ENCODE measurements around the gene ZNF212.
"Not testable (repeated sequence)": the region's sequence is repeated elsewhere in the genome, so short reads cannot be mapped to it uniquely, and the experiment has no call there.

ZNF212 gene

DNA sequence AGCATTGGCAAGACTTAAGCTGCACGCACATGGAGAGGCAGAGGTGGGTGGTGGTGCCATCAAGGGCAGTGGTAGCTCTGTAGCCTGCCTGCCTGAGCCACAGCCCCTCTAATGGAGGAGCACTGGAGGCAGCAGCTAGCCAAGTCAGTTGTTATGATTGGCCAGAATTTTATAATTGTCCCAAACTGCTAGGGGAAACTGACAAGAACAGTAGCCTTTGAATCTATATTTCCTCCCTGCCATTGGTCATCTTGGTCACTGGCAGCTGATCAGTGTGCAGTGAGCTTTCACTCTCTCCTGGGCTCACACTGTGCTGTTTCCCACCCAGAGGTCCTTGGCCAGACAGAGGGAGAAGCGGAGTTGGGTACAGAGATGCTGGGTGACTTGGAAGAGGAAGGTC is 12.9 kb downstream of the ZNF212 start:
- DNase-seq (ENCODE audit: low read depth, low spot score) = no peak

DNA sequence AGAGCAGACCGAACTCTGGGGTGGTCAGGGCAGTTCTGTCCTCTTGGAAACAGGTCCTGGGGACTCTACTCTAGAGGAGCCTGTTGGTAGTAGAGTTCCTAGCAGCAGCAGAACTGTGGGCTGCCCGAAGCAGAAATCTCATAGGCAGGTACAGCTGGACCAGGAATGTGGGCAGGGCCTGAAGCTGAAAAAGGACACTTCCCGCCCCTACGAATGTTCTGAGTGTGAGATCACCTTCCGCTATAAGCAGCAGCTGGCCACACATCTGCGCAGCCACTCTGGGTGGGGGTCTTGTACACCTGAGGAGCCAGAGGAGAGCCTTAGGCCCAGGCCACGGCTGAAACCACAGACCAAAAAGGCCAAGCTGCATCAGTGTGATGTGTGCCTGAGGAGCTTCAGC is 14.2 kb downstream of the ZNF212 start:
- DNase-seq (ENCODE audit: low read depth, low spot score) = no peak

DNA sequence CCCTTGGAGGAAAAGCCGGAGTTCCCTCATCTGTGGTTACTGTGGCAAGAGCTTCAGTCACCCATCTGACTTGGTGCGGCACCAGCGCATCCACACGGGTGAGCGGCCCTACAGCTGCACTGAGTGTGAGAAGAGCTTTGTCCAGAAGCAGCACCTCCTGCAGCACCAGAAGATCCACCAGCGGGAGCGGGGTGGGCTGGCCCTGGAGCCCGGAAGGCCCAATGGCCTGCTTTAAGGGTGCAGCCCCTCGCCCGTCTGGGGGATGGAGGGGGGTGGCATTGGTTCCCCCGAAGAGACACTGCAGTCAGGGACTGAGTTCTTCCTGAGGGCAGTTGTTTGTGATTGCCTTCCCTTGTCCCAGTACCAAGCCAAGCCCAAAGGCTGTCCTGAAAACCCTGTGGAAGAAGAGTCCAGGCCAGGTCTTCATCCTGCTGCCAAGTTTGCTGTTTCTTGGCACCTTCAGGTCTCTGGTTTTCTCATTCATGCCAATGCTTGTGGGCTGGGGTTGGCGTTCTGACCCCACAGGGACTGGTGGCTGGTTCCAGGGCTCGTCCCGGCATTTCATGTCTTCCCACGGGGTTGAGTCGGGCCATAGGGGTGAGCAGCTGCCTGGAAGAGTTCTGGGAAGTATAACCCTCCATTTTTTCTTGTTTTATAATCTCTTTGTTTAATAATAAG is 14.9 kb downstream of the ZNF212 start:
- DNase-seq (ENCODE audit: low read depth, low spot score) = peak; percentile 28

DNA sequence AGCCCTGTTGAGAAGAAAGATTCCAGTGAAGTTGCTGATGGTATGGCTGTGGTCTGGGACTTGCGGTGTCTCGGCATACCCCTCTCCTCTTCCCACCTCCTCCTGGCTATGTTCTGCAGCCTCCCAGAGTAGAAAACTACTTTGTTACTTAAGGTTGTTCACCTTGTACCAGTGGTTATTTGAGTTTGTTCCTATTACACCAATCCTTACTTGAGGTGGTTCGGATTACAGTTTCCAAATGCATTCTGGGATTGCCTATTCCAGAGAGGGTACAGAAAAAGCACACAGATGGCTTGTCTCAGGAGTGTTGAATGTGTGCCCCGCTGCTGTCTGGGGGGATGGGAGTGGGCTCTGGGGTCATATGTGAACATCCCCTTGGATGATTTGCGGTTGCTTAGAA is 15.7 kb downstream of the ZNF212 start:
- DNase-seq (ENCODE audit: low read depth, low spot score) = no peak

DNA sequence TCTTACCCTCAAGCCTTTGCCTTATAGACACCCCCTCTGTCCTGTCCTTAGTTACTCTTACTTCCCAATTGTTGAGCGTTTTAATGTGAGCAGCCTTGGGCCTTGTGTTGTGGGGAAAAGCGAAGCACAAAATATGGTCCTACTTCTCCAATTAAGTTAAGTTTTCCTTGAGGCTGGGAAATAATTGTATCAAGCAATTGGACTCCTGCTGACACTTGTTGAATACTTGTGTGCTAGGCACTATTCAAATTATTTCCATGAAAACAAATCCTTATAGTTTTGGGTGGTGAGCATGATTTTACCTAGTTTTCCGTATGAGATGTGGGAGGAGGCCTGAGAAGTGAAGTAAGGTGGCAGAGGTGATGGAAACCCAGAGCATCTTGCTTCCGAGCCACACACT is 17.1 kb downstream of the ZNF212 start:
- DNase-seq (ENCODE audit: low read depth, low spot score) = no peak

DNA sequence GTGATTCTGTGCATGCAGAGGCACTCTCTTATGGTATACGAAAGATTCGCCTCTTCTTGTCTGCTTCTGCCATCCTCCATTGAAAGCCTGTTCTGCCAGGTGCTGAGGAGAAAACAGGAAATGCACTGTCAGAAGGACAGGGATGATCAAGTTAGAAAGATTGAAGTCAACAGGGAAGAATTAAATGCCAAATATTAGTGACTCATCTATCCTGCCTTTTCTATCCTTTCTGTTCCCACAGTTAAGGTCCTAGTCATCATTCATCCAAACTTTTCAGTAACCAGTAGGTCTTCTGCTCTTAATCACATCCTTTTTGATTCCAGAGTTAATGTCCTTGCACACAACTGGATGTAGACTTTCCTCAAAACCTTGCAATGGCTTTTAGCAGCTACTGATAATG is 17.7 kb downstream of the ZNF212 start:
- DNase-seq (ENCODE audit: low read depth, low spot score) = no peak

DNA sequence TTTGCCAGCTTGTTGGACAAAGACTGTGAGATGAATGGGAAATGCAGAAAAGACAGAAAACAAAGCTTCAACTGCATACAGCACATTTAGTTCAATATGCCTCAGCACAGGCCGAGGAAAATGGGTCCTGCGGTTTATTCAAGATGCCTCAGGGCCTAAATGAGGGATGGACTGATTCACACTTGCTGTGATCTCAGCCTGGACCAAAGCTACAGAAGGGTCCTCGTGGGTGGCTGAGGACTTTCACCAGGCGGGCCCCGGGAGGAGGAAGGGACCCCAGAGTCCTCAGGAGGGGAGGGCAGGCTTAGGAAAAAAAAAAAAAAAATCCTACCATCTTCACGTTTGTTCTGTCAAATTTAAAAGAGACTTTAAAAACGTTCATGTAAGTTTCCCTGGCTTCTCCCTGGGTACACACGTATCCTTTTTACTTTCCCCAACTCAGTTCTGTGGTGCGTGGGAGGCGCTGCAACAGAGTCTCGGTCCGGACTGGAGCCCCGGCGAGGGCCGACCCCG is 21.9 kb downstream of the ZNF212 start:
- DNase-seq (ENCODE audit: low read depth, low spot score) = peak; percentile 71

DNA sequence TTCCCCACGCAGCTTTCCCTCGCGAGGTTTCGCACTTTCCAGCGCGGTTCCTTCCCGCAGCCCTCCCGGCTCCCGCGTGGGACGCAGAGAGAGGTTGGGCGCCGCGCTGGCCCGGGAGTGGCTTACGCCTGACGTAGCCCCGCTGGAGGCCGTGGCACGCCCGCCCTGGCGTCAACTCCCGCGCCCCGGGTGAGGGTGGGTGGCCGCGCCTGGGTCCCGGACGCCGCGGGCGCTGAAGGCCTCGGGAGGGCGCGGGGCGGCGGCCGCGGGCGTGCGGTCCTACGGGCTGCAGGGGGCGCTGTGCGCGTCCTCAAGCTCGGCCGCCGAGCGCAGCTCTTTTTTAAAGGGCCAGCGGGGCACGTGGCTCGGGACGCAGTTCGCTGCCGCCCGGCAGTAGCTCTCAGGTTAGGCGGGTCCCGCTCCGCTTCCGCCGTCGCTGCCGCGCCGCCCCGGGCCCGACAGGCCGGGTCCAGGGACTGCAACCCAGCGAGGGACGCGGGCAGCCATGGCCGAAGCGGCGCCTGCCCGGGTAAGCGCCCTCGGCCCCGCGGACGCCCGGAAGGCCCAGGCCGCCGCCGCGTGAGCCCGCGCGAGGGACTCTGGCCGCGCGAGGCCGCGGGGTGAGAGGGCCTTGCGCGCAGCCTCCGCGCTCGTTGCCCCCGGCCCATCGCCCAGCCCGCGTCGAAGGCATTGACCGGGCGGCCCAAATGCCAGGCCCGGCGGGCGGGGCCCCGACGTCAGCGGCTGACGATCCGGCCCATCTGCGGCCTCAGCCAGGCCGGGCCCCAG is 22.6 kb downstream of the ZNF212 start, which contains the start of gene ZNF783:
Gene ZNF783 (plus strand): TSS at position 368 of the 789 bp plus-strand sequence. CDS start 138 bp downstream, at position 506.
- peak; percentile 97 for DNase-seq (ENCODE audit: low read depth, low spot score)

DNA sequence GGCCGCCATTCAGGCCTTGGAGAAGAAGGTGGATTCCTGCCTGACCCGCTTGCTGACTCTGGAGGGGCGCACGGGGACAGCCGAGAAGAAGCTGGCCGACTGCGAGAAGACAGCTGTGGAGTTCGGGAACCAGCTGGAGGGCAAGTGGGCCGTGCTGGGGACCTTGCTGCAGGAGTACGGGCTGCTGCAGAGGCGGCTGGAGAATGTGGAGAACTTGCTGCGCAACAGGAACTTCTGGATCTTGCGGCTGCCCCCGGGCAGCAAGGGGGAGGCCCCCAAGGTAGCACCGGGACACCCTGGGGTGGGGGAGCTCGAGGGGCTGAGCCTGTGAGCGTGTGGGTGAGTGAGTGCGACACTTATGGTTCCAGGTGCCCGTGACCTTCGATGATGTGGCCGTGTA is 27.0 kb downstream of the ZNF212 start:
- DNase-seq (ENCODE audit: low read depth, low spot score) = no peak

DNA sequence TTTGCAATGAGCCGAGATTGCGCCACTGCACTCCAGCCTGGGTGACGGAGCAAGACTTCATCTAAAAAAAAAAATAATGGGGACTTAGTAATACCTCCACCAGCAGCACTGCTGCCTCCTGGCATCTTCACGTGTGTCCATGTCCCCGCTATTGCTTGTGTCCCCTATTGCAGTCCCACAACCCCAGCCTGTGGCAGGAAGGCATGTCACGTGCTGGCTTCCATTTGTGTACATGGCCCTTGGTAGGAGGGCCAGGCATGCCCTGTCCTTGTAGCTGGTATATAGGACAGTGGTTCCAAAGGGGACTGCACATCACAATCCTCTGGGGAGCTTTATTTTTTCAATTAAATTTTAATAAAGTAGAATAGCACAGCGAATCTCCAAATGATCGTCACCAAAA is 28.3 kb downstream of the ZNF212 start:
- DNase-seq (ENCODE audit: low read depth, low spot score) = no peak

DNA sequence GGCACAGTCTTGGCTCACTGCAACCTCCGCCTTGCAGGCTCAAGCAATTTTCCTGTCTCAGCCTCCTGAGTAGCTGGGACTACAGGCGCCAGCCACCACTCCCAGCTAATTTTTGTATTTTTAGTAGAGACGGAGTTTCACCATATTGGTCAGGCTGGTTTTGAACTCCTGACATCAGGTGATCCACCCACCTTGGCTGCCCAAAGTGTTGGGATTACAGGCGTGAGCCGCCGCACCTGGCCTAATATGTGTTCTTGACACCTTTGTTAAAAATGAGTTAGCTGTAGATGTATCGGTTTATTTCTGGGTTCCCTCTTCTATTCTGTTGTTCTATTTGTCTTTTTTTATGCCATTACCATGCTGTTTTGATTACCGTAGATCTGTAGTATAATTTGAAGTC is 35.0 kb downstream of the ZNF212 start:
- not testable (repeated sequence) for DNase-seq (ENCODE audit: low read depth, low spot score)

DNA sequence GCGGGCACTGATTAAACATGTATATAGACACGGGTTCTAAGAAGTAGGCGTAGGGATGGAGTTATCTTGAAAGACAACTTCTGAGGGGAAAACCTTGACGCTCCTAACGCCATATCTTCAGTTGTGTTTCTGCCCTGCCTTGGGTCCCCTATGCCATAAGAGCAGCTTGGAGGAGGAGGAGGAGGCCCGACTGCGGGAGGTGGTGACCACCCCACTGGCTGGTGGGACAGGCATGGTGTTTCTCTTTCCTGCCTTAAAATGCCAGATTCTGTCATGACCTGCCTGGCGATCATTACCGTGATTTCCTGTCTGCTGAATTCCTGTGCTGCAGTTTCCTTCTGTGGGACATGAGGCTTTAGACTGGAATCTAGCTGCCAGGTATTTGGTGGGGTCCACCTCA is 38.4 kb downstream of the ZNF212 start:
- DNase-seq (ENCODE audit: low read depth, low spot score) = no peak

DNA sequence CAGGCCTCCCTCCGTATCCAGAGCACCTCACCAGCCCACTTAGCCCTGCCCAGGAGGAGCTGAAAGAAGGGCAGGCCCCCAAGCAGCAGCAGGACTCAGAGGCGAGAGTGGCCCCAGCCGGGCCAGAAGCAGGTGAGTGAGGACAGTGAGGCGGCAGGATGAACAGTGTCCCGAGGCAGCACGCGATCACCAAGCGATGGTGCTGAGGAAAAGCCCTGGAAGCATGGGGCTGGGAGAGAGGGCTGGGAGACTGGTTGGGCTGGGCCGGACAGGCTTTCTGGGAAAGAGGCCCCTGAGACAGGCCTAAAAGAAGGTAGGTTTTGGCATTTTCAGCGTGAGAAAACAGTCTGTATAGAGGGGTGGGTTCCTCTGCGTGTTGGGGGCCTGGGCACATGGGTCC is 38.9 kb downstream of the ZNF212 start:
- no peak for DNase-seq (ENCODE audit: low read depth, low spot score)

DNA sequence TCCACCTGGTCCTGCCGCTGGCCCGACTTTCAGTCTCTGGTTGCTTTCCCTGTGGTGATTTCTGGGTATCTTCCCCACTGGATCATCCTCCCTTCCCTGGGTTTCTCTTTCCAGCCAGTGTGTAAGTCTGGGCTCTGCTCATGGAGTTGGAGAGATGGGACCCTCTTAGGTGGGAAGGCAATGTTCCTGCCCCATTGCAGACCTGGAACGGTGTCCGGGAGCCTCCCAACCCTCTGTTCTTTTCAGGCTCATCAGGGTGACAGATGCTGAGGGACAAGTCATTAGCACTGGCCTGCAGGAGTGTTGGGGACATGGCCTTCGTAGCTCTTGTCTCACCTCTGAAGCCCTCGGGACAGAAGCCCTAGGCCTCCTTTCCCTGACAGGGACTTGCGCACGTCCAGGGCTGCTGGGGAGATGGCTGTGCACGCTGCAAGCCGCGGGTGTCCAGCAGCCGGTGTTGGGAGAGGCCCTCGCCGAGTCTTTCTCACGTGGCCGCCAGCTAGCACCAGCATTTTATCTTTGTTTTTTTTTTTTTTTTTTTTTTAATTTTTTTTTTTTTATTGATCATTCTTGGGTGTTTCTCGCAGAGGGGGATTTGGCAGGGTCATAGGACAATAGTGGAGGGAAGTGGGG is 39.8 kb downstream of the ZNF212 start:
- DNase-seq (ENCODE audit: low read depth, low spot score) = no peak

DNA sequence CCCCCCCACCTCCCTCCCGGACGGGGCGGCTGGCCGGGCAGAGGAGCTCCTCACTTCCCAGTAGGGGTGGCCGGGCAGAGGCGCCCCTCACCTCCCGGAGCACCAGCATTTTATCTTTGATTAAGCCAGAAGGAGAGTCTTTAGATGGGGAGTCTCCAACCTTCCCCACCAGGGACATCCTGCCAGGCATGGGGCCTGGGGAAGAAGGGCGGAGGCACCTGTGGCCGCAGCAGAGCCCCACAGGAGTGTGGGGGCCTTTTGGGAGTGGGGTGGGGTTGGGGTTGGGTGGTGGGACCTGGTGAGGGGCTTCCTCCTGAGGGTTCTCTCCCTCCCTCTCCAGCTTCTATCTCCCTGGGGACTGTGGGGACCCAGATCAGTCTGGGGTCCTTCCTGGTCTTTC is 40.7 kb downstream of the ZNF212 start:
- DNase-seq (ENCODE audit: low read depth, low spot score) = no peak

DNA sequence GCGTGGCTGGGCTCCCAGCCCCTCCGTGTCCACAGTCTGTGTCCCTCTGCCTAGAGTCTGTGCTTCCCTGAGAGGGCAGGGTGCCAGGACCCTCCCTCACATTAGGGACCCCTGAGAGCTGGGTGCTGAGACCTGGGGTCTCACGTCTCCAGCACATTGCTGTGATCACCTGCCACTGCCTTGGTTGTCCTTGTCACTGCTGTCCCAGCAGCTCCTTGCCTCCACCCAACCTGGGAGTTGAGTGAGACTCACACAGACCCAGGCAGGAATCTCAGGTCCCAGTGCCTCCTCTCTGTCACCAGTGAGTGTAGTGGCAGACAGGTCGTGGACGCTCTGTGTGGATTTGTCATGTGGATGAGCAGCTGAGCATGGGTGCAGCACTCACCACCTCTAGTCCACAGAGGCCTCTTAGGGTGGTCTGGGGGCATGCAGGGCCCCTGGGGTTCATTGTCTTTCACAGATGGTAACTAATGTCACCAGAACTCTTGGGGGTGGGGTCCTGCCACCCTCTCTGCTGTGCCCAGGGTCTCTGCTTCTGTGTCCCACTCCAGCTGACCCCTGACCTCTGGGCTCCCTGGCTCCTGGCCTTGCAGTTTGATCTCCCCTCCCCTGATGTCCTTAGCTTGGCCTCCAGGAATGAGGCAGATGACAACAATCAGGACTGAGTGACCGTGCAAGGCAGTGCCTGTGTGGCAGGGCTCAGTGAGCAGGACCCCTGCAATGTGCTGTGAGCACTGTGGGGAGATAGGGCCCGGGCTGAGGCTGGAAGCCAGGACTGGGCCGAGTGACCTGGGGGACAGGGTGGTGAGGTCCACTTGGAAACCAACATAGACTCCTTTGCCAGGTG is 41.4 kb downstream of the ZNF212 start:
- no peak for DNase-seq (ENCODE audit: low read depth, low spot score)

DNA sequence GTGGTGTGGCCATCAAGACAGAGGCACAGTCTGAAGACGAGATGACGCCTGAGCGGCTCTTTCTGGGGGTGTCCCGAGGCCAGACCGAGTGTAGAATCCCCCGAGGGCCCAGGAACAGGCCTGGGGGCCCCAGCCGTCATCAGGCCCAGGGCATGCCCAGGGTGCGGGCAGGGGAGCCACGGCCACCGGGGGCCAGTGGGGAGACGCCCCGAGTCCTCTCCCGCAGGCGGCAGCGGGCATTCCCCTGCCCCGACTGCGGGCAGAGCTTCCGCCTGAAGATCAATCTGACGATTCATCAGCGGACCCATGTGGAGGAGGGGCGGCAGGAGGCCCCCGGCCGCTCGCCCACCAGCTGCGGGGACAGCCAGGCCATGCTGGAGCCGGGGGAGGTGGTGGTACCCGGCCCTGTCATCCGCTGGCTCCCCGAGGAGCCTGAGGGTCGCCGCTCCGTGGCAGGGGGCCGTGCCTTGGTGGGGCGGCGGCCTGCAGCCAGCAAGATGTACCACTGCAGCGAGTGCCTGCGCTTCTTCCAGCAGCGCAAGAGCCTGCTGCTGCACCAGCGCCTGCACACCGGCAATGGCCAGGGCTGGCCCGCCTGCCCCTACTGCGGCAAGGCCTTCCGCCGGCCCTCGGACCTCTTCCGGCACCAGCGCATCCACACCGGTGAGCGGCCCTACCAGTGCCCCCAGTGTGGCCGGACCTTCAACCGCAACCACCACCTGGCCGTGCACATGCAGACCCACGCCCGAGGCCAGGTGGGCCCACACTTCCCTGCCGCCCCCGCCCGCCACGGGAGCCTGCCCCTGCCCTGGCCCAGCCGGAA is 42.3 kb downstream of the ZNF212 start:
- DNase-seq (ENCODE audit: low read depth, low spot score) = no peak

DNA sequence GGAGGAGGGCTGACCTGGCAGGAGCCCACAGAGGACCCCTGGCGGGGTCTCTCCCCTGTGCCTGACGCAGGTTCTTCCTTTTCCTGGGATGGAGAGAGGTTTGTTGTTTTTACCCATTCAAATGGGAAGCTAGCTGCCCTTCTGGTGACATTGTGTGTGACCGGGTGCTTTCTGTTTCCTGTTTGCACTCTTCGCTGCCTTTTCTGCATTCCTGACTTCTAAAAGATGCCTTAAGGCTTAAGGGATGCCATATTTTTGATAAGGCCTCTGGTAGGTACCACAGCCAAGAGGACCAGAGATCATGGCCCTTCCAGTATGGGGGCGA is 42.8 kb downstream of the ZNF212 start:
- DNase-seq (ENCODE audit: low read depth, low spot score) = no peak

DNA sequence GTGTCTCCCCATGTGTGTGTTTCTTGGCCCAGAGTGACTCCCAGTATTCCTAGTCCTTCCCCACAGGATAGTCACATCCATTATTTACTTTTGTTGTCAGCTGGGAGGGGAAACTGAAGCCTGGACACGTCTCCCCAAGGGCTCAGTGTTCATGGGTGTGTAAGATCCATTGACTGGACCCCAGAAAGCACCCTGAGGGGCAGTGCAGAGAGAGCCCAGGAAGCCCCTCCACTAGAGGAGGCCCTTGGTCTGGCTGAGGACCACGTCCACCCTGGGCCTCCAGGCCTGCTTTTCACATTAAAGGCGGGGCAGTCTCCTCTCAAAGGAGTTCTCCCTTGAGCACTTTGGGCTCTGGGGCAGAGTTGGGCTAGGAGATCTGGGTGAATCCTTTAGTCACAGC is 43.9 kb downstream of the ZNF212 start:
- no peak for DNase-seq (ENCODE audit: low read depth, low spot score)

DNA sequence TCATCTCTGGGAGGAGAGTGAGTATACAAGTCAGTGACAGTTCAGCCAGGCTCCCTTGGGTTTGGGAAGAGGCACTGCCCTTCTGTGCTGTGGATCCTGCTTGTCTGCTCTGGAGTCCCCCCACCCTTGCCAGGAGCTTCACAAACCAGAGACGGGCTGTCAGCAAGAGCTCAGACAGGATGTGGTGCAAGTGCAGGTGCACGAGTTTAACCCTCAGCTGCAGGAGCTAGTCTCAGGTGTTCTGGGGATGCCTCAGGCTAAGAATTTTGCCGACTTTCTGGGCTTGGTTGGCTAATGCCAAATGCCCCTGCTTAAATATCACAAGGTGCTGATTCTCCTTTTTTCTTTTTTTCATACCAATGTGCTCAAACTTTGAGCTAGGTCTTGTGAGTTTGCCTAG is 44.9 kb downstream of the ZNF212 start:
- DNase-seq (ENCODE audit: low read depth, low spot score) = no peak

Data from astrocyte of the hippocampus (primary cell).